Vagina (tissue), 2 donors: ENCODE data around the gene DNAJB8. TPM values are rescaled to one million over a fixed set of nuclear protein-coding genes. Genes with fewer than 3 reads are reported as not detected.

Source experiments
- DNase-seq, 2 donors: peaks; one replicate each; pipeline ENCODE4 v3.0.0-alpha.2; 2017; ENCODE audit errors: extremely low spot score in 2 of 2
- H3K27ac ChIP-seq: fragments of 200-600 bp; sonication (generic); one replicate; pipeline ENCODE4 v1.5.1; 2019
- H3K27me3 ChIP-seq: fragments of 200-600 bp; sonication (generic); one replicate; pipeline ENCODE4 v1.5.1; 2019
- H3K36me3 ChIP-seq, 2 donors: fragments of 200-600 bp; sonication (generic); one replicate each; pipeline ENCODE4 v1.5.1; 2017 to 2019
- H3K4me1 ChIP-seq: fragments of 200-600 bp; sonication (generic); one replicate; pipeline ENCODE4 v1.5.1; 2019
- H3K4me3 ChIP-seq, 2 donors: fragments of 200-600 bp; sonication (generic); 1 replicate in 1 of 2; 2 replicates in 1 of 2; pipeline ENCODE4 v1.5.1; 2016 to 2019
- H3K9me3 ChIP-seq: fragments of 200-600 bp; sonication (generic); one replicate; pipeline ENCODE4 v1.5.1; 2019
- POLR2A ChIP-seq, 2 donors: fragments of 450-650 bp; IDR thresholded peaks; one replicate each; pipeline ENCODE4 v1.6.1; 2017; ENCODE audit warnings: antibody characterized with exemption in 2 of 2, mild to moderate bottlenecking in 2 of 2, moderate library complexity in 2 of 2
- POLR2AphosphoS5 ChIP-seq, 2 donors: sonication (generic); formaldehyde crosslinking; IDR thresholded peaks; one replicate each; pipeline ENCODE4 v1.9.0; 2017; ENCODE audit warnings: antibody characterized with exemption in 2 of 2, mild to moderate bottlenecking in 2 of 2, low read depth in 1 of 2; ENCODE audit not compliant: insufficient read depth in 1 of 2
- intact Hi-C: fragments of 100-400 bp; cut with DNase I; formaldehyde crosslinking; loops from one replicate; pipeline ENCODE4 v1.15.1; 2023
- total RNA-seq: library from RNA; depleted of rRNA; stranded (reverse); fragments of >200 nt; gene quantifications from one replicate; pipeline ENCODE4 v1.2.3, GENCODE V29; 2016
- TF ChIP-seq, protein P1 (sequence below), 3 experiments: fragments of 450-650 bp in 2 of 3; fragments of 200-600 bp in 1 of 3; sonication (generic) in 1 of 3; IDR thresholded peaks; one replicate each; pipeline ENCODE4 v1.5.1; 2017 to 2019; ENCODE audit warnings: antibody characterized with exemption in 3 of 3, mild to moderate bottlenecking in 2 of 3, moderate library complexity in 2 of 3

Gene DNAJB8
- total RNA-seq, 1 donor from 2014 or later = not detected

DNA sequence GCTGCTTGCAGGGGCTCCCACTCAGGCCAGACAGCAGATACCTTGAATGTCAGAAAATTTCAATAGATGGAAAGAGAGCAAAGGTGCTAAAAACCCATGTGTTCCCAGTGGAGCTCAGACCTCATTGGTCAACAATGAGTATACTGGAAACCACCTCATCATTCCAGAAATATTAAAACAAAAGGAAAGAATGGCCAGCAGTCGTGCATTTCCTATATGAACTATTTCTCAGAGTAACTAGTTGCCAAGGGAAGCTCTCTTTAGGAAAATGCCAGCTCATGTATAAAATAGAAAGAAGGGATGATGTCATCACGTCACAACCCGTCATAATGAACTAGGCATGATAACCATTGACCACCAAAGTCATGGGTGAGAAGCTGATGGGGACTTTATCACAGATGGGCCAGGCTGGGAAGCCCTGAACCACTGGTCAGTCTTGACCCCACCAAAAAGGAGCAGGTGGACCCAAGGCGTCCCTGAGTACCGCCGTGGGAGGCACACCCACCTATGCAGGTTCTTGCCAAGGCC is 17.5 kb downstream of the DNAJB8 start:
- no peak overlapping the region for H3K4me3 ChIP-seq
- H3K36me3 ChIP-seq = no peaks in the 10 kb centered on the region
- H3K27ac ChIP-seq = no peak overlapping the region
- TF ChIP-seq, protein P1, sequence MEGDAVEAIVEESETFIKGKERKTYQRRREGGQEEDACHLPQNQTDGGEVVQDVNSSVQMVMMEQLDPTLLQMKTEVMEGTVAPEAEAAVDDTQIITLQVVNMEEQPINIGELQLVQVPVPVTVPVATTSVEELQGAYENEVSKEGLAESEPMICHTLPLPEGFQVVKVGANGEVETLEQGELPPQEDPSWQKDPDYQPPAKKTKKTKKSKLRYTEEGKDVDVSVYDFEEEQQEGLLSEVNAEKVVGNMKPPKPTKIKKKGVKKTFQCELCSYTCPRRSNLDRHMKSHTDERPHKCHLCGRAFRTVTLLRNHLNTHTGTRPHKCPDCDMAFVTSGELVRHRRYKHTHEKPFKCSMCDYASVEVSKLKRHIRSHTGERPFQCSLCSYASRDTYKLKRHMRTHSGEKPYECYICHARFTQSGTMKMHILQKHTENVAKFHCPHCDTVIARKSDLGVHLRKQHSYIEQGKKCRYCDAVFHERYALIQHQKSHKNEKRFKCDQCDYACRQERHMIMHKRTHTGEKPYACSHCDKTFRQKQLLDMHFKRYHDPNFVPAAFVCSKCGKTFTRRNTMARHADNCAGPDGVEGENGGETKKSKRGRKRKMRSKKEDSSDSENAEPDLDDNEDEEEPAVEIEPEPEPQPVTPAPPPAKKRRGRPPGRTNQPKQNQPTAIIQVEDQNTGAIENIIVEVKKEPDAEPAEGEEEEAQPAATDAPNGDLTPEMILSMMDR (IDR thresholded peaks at IDR 0.05) = no peak
- no peak for TF ChIP-seq POLR2A (IDR thresholded peaks at IDR 0.05)
- TF ChIP-seq POLR2AphosphoS5 (IDR thresholded peaks at IDR 0.05; ENCODE audit: insufficient read depth in 1 of 2, low read depth in 1 of 2) = no peak
- no peaks in the 10 kb centered on the region for H3K4me1 ChIP-seq
- no peak for DNase-seq
- H3K9me3 ChIP-seq = no peaks in the 10 kb centered on the region
- intact Hi-C loops = no loop called here
- no peaks in the 10 kb centered on the region for H3K27me3 ChIP-seq

DNA sequence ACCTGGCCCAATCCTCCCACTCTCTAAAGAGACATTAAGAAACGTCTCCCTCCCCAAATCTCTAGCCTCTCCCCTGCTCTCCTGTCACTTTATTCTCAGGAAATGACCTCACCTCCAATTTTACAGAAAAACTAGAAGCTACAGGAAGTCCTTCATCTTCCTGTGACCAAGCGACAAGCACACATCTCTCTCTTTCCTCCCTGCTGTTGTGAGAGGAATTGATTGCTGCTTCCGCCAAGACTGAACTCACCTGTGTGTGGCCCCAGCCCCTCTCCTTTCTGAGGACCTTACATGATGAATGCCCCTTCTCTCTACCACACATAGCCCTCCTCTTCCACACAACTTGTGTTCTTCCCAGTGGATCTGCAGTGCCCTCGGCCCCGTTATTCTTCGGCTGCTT is 18.2 kb downstream of the DNAJB8 start:
- intact Hi-C loops = no loop called here
- no peak overlapping the region for H3K27ac ChIP-seq

DNA sequence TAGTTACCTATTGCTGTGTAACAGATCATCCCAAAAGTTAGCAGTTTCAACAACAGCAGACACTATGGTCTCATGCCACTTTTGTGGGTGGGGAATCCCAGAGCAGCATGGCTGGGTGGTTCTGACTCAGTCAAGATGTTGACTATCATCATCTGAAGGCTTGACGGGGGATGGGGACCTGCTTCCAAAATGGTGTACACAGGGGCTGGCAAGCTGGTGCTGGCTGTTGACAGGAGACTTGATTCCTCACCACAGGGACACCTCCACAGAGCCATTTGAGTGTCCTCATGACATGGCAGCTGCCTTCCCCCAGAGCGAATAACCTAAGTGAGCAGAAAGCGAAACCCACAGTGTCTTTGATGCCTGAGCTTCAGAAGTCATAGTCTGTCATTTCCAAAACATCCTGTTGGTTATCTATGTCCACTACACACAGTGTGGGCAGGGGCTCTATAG is 19.1 kb downstream of the DNAJB8 start:
- Histone ChIP-seq H3K9me3 (no peaks in the 10 kb centered on the region), H3K4me1 (no peaks in the 10 kb centered on the region), H3K27me3 (no peaks in the 10 kb centered on the region), H3K36me3 (no peaks in the 10 kb centered on the region), H3K27ac (no peak overlapping the region), H3K4me3 (no peak overlapping the region)
- TF ChIP-seq, protein P1 (IDR thresholded peaks at IDR 0.05) = no peak
- TF ChIP-seq POLR2A (IDR thresholded peaks at IDR 0.05) (no peak), POLR2AphosphoS5 (IDR thresholded peaks at IDR 0.05; ENCODE audit: insufficient read depth in 1 of 2, low read depth in 1 of 2) (no peak)
- intact Hi-C loops = no loop called here
- no peak for DNase-seq

More for the DNA sequence above, 18.2 kb downstream of the DNAJB8 start:
- H3K4me3 ChIP-seq = no peak overlapping the region
- H3K27me3 ChIP-seq = no peaks in the 10 kb centered on the region
- no peak for DNase-seq
- no peaks in the 10 kb centered on the region for H3K9me3 ChIP-seq
- H3K36me3 ChIP-seq = no peaks in the 10 kb centered on the region
- TF ChIP-seq, protein P1 (IDR thresholded peaks at IDR 0.05) = no peak
- TF ChIP-seq POLR2A (IDR thresholded peaks at IDR 0.05) (no peak), POLR2AphosphoS5 (IDR thresholded peaks at IDR 0.05; ENCODE audit: insufficient read depth in 1 of 2, low read depth in 1 of 2) (no peak)
- H3K4me1 ChIP-seq = no peaks in the 10 kb centered on the region

DNA sequence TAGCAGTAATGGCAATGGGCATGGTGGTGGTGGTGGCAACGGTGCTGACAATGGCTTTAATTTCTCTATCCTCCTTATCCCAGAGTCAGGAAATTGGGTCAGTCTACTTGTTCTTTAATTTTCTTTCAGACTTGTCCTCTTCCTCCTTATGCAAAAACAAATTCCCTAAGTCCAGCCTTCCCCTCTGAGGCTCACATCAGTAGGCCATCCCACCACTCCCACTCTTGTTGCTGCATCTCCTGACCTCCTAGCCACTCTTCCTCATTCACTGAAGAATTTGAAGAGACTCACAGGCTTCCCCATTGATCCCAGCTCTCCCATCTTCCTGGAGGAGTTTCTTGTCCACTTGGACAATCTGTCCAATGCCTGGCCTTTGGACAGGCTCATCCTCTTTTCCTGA is 19.9 kb downstream of the DNAJB8 start:
- intact Hi-C loops = no loop called here

DNA sequence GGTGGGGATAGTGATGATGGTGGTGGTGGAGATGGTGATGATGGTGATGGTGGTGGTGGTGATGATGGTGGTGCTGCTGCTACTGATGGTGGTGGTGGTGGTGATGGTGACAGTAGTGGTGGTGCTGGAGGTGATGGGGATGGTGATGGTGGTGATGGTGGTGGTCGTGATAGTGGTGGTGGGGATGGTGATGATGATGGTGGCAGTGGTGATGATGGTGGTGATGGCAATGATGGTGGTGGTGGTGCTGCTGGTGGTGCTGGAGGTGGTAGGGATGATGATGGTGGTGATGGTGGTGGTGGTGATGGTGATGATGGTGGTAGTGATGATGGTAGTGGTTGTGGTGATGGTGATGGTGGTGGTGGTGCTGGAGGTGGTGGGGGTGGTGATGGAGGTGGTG is 21.3 kb downstream of the DNAJB8 start:
- Histone ChIP-seq H3K27me3 (no peaks in the 10 kb centered on the region), H3K27ac (no peak overlapping the region), H3K4me3 (no peak overlapping the region), H3K4me1 (no peaks in the 10 kb centered on the region), H3K36me3 (no peaks in the 10 kb centered on the region), H3K9me3 (no peaks in the 10 kb centered on the region)
- intact Hi-C loops = no loop called here
- TF ChIP-seq, protein P1 (IDR thresholded peaks at IDR 0.05) = no peak
- no peak for TF ChIP-seq POLR2AphosphoS5 (IDR thresholded peaks at IDR 0.05; ENCODE audit: insufficient read depth in 1 of 2, low read depth in 1 of 2)
- no peak for TF ChIP-seq POLR2A (IDR thresholded peaks at IDR 0.05)
- no peak for DNase-seq

More for the DNA sequence above, 19.9 kb downstream of the DNAJB8 start:
- Histone ChIP-seq H3K4me3 (no peak overlapping the region), H3K36me3 (no peaks in the 10 kb centered on the region), H3K4me1 (no peaks in the 10 kb centered on the region), H3K27ac (no peak overlapping the region), H3K27me3 (no peaks in the 10 kb centered on the region), H3K9me3 (no peaks in the 10 kb centered on the region)
- no peak for DNase-seq
- TF ChIP-seq POLR2A (IDR thresholded peaks at IDR 0.05) (no peak), POLR2AphosphoS5 (IDR thresholded peaks at IDR 0.05; ENCODE audit: insufficient read depth in 1 of 2, low read depth in 1 of 2) (no peak)
- TF ChIP-seq, protein P1 (IDR thresholded peaks at IDR 0.05) = no peak
